Measurements from ENCODE around the gene LYRM2. TPM values are rescaled to one million over a fixed set of nuclear protein-coding genes. Genes with fewer than 3 reads are reported as not detected.

The LYRM2 gene
- total RNA-seq, 1 experiment from 2014 or later, result 26.3 TPM

GRCh38 chr6:89564752-89565427 is 73.7 kb downstream of the LYRM2 start:
- Histone ChIP-seq H3K4me1 (ENCODE audit: control insufficient read depth in 1 of 2, insufficient read depth in 2 of 2, low read length in 2 of 2) (no peaks in the 10 kb centered on the region), H3K36me3 (ENCODE audit: control insufficient read depth in 1 of 2, insufficient read depth in 2 of 2, low read length in 2 of 2) (no peaks in the 10 kb centered on the region), H3K79me2 (ENCODE audit: insufficient read depth, low read length) (no peaks in the 10 kb centered on the region), H3K9me2 (ENCODE audit: insufficient read depth) (no peaks in the 10 kb centered on the region), H3K9me3 (ENCODE audit: control insufficient read depth in 1 of 2, insufficient read depth in 1 of 2, low read depth in 1 of 2, low read length in 2 of 2) (no peaks in the 10 kb centered on the region), H3K4me2 (ENCODE audit: low read length) (no peak overlapping the region), H2AFZ (ENCODE audit: low read depth, low read length, poor library complexity, severe bottlenecking) (no peak overlapping the region), H3K9ac (ENCODE audit: low read length) (no peak overlapping the region), H3K4me3 (replicated peaks in 1 of 2; ENCODE audit: low read depth in 1 of 2, low read length in 2 of 2) (no peak overlapping the region), H4K20me1 (ENCODE audit: insufficient read depth) (no peaks in the 10 kb centered on the region), H3K27ac (ENCODE audit: low read depth, low read length) (no peak overlapping the region), H3K27me3 (ENCODE audit: insufficient read depth, low read length) (peaks cover 9% of the 10 kb centered on the region; the same call in 1 of the 2 replicates)
- ATAC-seq (no peak), DNase-seq (ENCODE audit: low read depth, low spot score) (no peak)
- CTCF ChIA-PET, result no interaction called here
- intact Hi-C loops (cut with micrococcal nuclease), result no loop called here
- POLR2A ChIA-PET, result no interaction called here
- TF ChIP-seq REST (IDR thresholded peaks at IDR 0.05; ENCODE audit: low read depth), result no peak
- no peak for TF ChIP-seq EZH2phosphoT487 (IDR thresholded peaks at IDR 0.05; ENCODE audit: borderline replicate concordance)
- TF ChIP-seq RAD21 (IDR thresholded peaks at IDR 0.05; ENCODE audit: low read depth), result no peak
- no peak for TF ChIP-seq SP1 (IDR thresholded peaks at IDR 0.05; ENCODE audit: low read depth)
- TF ChIP-seq ZNF274 (IDR thresholded peaks at IDR 0.05; ENCODE audit: low read depth, low read length), result no peak
- no peak for TF ChIP-seq EGR1 (IDR thresholded peaks at IDR 0.05; ENCODE audit: low read depth)
- no peak for TF ChIP-seq ATF3 (IDR thresholded peaks at IDR 0.05)
- no peak for TF ChIP-seq ZBTB33 (IDR thresholded peaks at IDR 0.05; ENCODE audit: extremely low read depth, insufficient replicate concordance, low read length)
- RAD21 ChIA-PET (ENCODE audit: low non-redundant PET in 1 of 2, low total read pairs in 2 of 2, uncharacterized antibody in 2 of 2, unreplicated experiment in 2 of 2), result no interaction called here
- no TSS peak for BruUV-seq (replicated peaks)

Measured in HCT116 (cell line).